CD4-positive, alpha-beta T cell treated with Interferon gamma for 1 hour (primary cell): ENCODE results near the gene G6PC3.
"Not testable (repeated sequence)": the region's sequence is repeated elsewhere in the genome, so short reads cannot be mapped to it uniquely, and the experiment has no call there.

Source experiments
- DNase-seq: peaks from one replicate; pipeline ENCODE4 v3.0.0-alpha.2; 2020

The G6PC3 gene

DNA sequence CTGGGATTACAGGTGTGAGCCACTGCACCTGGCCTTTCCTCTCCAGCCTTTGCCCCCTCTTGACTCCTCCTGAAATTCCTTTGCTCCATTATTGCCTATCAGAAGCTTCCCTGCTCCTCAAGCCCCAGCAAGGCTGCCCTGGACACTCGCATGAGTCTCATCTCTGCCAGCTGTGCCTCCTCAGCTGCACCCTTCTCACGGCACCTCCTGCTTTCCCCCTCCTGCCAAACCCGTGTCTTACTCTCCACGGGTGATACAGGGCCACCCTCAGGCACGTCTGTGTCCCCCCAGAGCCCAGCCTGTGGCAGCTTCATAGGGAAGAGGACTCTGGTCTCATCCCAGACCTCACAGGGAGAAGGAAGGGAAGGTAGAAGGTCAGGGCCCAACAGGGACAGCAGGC lies 15.4 kb downstream of the G6PC3 start:
- DNase-seq: no peak

DNA sequence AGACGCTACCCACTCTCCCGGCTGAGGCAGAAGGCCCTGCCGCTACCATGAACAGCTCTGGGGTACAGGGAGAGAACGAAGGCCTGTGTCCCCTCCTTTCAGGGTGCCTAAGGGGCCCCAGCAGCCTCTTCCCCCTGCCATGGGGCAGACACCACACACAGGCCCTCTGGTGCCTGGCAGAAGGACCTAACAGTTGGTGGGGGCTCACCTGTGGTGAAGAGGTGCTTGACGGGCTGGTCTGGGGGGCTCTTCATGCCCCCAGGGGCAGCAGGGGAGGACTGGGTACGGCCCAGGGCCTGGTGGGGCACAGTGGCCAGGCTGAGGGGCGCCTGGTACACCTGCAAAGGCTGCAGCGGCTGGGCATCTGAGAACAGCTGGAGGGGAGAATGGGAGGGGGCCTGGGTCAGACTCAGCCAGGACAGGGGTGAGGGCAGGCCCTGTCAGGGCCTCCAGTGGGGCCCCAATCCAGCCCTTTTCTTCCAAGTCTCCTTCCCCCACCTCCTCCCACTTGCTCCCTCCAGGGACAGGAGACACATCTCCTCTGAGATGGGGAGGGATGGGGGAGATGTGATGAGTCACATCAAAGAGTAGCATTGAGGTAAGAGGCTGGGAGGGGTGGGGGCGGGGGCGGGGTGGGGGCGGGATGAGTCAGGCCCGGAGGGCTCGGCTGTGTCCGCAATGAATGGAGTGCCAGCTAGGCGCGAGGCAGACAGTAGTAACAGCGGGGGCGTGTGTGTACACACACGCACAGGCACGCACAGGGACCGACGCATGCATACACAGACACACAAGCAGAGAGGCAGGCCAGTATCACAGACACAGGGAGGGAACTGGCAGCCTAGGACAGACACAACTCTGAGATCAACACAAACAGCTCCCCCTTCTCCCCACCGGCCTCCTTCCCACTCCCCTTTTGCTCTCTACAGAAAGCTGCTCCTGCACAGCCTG lies 16.1 kb downstream of the G6PC3 start:
- no peak for DNase-seq

DNA sequence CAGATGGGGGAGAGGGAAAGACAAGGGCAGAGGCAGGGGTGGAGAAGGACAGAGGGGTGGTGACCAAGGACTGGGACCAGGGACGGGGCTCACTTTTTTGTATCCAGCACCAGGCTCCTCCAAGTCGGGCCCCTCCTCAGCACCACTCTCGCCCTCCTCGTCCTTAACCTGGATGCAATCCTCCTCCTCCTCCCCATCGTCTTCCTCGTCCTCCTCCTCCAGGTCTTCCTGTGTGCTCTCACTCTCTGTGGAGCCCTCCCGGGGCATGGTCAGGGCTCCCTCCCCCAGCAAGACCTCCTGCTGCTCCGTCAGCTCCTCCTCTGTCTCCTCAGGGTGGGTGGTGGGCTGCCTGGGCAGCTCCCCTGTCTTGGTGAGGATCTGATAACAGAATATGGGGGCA lies 16.8 kb downstream of the G6PC3 start:
- no peak for DNase-seq

DNA sequence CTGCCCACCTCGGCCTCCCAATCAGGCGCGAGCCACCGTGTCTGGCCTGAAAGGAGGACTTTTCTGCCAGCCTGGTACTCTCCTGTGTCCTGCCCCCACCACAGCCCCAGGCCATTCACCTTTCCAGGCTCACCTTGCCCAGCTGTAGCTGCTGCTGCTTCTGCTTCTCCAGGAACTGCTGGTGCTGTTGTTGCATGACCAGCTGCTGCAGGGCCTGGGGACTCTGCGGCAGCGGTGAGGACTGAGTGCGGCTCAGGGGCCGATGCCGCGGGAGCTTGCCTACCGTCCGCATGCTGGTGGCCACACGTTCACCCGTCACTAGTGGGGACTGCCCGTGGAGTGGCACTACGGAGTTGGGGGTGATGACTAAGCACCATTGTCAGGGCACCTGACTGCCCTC lies 17.7 kb downstream of the G6PC3 start:
- DNase-seq: no peak

DNA sequence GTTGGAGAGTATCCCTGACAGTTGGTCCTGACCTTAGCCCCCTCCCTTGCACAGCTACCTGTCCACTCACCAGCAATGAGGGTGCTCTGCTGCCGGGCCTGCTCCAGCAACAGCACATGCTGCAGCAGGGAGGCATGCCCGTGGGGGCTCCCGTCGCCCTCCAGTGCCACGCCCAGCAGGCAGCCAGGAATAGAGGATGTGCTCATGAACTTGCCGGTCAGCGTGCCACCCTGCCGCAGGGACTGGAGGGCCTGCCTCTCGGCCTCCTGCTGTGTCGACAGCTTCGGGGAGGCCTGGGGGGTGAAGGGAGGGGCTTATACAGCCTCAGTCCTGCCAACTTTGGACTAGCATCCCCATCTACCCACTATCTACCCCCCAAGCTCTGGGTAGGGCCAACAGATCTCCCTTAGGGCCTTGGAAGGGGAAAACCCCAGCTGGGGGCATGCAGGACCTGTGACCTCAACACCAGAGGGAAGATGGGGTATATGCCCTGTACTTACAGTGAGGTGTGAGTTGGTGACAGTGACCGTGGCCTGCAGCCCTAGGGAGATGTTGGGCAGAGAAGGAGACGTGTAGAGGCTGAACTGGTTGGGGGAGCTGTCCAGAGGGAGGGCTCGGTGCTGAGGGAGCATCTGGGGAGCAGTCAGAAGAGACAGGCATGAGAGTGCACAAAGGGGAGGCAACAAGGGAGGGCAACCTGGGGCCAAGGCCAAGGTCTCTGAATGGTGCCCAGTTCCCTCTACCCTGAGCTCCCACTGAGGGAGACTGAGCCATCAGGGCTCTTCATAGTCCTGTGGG lies 20.9 kb downstream of the G6PC3 start:
- DNase-seq: no peak

DNA sequence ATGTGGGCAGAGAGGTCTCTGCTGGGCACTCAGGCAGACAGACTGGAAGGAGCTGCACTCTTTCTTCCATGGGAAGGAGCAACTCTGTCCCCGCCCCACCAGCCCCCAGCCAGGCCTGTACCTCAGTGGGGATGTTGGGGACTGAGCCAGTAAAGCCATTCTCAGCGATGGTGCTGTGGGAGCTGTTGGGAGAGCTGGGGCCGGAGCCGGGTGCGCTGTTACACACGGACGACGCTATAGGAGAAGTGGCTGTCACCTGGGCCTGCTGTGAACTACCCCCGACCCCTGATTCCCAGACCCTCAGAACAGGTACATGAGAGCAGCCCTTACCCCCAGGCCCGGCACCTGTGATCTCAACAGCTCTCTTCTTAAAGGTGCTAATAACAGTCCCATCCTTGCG lies 21.5 kb downstream of the G6PC3 start:
- DNase-seq: no peak

DNA sequence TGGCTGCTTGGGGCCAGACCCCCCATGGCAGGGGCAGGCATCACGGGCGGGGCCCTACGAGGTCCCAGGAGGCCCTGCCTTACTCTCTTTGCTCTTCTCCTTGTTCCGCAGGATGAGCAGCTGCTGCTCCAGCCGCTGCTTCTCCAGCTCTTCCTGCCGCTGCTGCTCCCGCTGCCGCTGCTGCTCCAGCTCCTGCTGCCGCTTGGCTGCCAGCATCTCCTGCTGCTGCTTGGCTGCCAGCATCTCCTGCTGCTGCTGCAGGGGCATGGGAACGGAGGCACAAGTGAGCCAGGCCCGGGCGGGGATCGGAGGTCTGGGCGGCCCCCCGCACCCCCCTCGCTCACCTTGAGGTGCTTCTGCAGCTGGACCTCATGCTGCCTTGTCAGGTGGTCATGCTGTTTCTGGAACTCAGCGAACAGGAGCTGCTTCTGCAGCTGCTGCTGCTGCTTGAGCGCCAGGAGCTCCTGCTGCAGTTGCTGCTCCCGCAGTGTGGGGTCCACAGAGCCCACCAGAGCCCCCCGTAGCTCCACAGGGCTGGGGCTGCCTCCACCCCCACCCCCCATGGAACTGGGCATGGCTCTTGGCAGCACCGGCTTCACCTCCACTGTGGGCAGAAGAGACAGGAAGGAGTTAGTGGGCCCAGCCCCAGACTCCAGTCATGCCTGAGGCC lies 22.8 kb downstream of the G6PC3 start:
- DNase-seq: no peak

DNA sequence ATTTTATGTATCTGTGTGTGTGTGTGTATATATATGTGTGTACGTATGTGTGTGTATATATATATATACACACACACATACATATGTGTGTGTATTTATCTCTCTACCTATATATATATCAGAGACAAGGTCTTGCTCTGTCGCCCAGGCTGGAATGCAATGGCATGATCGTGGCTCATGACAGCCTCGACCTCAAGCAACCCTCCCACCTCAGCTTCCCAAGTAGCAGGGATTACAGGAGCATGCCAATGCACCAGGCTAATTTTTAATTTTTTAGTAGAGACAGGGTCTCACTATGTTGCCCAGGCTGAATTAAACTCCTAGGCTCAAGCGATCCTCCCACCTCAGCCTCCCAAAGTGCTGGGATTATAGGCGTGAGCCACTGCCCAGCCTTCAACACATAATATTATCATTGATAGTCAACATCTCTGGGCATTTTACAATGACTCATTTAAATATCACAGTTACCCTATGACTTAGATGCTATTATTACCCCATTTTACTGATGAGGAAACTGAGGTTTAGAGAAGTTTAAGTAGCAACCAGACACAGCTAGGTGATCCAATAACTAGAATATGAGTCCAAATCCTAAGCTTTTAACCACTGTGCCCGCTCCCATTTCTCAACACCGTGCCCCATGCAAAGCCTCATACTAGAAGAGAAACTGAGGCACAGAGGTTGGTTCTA lies 24.3 kb downstream of the G6PC3 start:
- DNase-seq: no peak

DNA sequence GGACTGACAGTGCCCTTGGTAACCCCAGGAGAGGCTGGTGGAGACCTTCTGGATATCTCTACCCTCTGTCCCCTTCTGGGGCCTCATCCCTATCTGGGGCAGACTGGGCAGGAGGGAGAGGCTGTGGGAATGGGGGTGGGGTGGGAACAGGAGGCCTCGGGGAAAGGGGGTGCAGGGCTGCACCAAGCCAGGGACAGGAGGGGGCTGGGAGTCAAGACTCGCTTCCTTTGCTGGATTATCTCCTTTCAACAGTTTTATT lies 24.8 kb downstream of the G6PC3 start:
- no peak for DNase-seq

DNA sequence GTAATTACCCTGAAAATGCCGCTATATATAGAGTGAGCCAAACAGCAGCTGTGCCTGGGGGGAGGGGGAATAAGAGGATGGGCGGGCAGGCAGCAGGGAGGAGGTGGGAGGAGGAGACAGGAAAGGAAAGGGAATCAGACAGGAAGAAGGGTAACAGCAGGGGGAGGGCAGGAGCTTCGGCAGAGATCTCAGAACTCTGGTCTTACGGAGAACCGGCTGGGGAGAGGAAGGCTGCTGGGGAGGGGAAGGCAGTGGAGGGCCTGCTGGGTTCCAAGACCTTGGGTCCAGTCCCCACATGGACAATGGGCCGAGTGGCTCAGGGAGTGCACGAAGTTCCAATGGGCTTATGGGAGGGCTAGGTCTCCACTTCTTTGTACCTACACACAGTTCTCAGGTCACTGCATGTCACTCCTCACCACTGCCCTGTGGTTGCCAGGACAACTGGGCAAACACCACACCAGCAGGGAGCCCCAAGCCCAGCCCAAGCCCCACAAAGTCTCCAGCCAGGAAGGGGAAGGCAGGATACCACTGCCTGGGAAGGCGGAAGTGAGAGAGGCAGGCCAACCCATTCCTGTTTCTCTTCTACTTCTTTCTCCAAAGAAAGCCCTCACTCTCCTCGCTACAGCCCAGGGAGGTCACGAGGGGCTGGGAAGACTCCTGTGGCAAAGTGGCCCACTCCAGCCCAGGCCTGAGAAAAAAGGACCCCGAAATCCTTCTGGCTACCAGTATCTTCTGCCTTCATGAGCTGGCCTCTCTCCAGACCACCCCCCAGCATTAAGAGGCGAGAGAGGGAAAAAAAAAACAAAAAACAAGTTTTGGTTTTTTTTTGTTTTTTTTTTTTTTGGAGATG lies 25.3 kb downstream of the G6PC3 start:
- DNase-seq: peak; percentile 47

DNA sequence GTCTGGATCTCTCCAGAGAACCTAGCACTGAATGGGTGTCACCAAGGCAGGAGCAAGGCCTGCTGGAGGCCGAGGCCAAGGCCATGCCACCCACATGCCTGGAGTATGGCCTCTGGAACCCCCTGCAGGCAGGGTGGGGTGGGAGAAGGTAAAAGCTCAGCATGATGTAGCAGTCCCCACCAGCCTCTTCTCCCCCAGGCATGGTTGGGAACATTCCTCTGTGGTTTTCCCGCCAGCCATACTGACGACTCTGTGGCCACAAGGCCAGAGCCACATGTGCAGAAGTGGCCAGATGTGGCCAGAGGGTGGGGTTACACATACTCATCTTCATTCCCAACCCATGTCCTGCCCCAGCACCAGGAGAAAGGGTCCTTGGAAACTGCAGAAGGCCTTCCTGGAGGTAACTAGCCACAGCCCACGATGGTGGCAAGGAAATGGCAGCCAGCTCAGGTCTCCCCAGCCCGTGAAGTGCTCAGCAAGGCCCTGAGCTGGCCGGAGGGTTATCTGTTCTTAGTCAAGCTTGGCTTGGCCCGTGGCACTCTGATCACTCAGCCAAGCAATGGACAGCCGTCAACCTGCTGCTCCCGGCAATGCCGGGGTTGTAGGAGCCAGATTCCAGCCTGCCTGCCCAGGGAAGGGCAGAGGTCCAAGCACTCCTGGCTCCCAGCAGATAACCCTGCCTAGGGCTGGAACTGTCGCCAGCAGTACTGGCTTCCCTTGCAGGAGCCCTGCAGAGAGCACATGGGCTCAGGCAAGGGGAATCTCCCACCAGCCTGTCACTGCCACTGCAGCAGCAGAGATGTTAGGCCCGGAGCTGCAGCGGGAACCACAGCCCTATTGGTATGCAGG lies 26.8 kb downstream of the G6PC3 start:
- no peak for DNase-seq

DNA sequence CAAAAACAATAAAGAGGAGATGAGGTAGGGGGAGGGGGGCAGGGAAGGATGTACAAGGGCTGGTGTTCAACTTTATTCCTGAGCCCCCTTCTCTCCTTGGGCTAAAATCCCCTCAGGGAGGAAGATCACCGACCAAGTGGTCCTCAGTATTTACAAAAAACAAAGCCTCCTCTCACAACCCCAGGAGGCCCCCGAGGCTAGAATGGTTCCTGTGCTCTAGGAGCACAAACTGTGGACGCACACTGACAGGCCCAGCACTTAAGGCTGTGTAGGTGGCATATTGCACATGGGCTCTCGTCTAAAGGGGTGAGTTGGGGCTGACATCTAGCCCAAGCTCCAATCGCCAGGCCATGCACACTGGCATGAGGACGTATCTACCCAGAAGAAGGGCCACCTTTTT lies 31.3 kb downstream of the G6PC3 start:
- not testable (repeated sequence) for DNase-seq

DNA sequence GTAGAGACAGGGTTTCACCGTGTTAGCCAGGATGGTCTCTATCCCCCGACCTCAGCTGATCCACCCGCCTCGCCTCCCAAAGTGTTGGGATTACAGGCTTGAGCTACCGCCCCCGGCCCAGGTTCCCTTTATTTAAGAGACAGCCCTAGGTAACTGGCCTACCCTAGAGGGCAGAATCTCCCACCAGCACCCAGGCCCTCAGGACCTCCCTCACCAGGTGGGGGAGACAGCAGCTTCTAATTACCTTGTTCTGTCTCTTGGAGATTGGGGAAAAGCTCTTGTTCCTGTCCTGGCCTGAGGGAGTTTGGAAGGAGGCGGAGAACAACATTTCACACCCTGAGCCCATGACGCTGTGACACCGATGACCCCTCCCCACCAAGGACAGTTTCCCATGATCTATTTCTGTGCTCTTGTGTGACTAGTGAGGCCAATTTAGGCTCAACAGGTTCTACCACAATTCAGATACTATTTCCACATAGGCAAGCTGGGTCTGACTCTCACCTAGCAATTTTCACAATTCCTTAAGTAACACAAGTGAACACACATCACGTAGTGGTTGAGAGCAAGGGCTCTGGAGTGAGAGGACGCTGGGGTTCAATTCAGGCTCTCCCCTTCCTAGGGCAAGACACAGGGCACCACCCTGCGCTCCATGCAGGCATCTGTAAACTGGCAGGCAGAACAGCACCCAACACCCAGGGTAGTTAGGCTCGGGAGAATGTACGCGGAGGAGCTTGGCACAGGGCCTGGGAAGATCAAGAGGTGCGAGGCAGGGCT lies 32.5 kb downstream of the G6PC3 start:
- DNase-seq: no peak

DNA sequence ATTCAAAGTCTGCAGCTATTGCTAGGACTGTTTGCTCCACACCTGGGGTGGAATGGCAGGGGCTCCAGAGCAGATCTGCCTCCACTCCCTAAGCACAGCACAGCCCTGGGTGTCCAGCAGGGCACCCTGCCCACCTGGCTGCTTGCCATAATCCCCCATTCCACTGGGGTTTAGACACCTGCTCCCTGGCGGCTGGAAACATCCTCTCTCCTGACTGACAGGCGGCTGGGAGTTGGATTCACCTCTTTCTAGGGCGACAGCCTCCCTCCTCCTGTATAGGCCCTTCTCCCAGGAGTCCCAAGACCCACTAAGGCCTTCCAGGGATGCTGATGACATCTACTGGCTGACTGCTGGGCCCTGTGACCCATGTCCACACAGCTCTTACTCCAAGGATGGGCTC lies 34.9 kb downstream of the G6PC3 start:
- no peak for DNase-seq

DNA sequence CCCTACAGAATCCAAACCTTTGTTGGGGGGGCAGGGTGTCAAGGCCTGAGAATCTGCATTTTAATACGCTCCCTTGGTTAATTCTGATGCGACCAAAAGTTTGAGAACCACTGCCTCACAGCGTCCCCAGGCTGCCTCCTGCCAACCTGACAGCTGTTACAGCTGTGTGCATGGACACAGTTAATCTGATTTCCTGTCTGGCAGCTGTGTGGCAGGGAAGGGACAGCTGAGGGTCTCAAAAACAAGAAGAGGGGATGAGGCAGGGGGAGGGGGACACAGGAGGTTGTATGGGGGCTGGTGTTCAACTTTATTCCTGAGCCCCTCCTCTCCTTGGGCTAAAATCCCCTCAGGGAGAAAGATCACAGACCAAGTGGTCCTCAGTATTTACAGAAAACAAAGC lies 35.4 kb downstream of the G6PC3 start:
- no peak for DNase-seq

DNA sequence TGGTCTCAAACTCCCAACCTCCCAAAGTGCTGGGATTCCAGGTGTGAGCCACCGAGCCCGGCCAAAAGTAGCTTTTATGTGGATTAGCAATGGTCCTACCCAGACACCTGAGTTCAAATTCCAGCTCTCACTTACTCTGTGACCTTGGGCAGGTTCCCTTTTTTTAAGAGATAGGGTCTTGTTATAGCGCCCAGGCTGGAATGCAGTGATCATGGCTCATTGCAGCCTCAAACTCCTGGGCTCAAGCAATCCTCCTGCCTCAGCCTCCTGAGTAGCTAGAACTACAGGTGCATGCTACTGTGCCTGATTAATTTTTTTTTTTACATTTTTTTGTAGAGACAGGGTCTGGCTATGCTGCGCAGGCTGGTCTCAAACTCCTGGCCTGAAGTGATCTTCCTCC lies 36.3 kb downstream of the G6PC3 start:
- no peak for DNase-seq

DNA sequence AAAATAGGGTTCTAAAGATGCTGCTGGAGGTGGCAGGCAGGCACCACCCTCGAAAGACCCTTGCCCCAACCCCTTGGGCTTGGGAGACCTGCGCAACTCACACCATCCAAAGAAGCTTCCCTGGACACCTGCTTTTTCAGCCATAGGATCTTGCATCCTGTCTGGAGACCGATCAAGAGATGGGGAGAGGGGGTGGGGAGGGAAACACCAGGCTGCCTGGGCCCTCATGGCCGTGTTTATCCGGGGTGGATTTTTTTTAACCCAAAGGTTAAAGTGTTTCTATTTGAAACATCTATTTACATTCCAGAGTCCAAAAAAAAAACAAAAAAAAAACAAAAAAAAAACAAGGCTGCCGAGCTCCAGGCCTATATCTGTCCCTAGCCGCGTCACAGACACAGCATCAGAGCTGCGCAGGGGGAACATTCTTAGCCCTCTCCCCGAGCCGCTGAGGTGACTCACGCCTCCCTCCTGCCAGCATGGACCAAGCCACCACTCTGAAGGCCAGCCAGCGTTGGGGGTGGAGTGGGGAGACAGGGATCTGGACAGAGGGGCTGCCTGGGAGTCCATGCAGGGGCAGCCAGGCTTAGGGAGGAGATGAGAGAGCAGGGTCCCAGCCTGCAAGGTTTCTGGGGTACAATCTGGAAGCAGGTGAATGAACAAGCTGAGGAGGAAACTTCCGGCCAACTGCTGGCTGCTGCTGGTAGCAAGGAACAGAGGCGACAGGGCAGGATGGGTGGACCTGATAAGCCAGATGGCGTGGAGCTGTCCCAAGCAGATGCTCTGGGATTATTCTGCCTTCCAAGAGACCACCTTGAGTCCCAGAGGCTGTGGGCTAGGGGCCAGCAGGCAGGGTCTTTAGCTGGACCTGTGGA lies 38.1 kb downstream of the G6PC3 start:
- no peak for DNase-seq

DNA sequence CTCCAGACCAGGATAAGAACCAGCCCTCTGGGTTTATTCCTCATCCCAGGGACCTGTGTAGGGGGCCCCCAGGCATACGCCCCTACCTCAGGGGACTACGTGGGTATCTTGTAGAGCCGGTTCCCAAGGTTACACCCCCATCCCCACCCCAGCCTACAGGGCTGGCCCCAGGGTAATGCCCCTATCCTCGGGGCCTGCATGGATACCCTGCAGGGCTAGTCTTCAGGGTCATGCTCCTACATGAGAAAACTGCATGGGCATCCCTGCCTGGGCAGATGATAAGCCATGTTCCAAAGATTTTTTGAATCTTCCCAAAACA lies 38.7 kb downstream of the G6PC3 start:
- DNase-seq: no peak

DNA sequence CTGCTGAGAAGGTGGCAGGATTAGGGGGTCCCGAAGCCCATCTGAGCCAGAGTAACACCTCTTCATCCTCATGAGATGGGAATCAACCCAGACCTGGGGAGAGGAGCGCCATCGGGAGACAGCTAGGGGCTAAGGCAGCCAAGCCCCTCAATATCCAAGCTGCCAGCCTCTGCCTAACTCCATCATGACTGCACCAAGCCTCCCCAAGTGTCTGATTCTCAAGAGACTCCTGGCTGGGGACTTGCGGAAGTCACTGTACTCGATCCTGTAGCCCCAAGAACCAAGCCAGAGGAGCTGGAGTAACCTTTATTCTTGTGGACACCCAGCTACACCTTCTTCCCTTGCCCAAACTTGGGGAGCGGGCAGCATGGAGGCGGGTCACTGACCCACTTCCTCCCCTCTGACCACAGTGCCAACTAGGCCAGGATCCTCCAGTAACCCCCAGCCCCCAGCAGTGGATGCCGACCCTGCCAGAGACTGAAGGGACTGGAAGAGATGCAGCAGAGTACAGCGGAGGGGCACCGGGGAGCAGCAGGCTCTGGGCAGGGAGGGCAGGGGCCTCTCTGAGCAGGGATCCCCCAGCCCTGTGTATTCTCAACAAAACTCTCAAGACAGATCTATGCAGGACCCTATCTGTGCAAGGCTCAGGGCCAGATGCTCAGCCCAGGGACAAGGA lies 39.6 kb downstream of the G6PC3 start:
- no peak for DNase-seq
